ENCODE measurements around the gene KLHDC4.

KLHDC4 gene

GRCh38 chr16:87747626-87748414, 18.0 kb downstream of the KLHDC4 start:
- no peaks in the 10 kb centered on the region for H3K27me3 ChIP-seq (ENCODE audit: control insufficient read depth in 1 of 2, insufficient read depth in 1 of 2, low read length in 2 of 2)
- DNase-seq, result no peak
- H4K8ac ChIP-seq (ENCODE audit: low read length), result no peak overlapping the region
- no peak overlapping the region for H2BK12ac ChIP-seq (ENCODE audit: low read length in 2 of 2)
- no peak overlapping the region for H2BK15ac ChIP-seq (ENCODE audit: low read depth, poor library complexity, severe bottlenecking)
- H3K9ac ChIP-seq (ENCODE audit: low read length), result no peak overlapping the region
- WGBS, result 94% methylated on average over 22 of the region's 22 CpGs
- no peak overlapping the region for H3K4me3 ChIP-seq (ENCODE audit: insufficient read depth in 1 of 2, low read depth in 1 of 2, low read length in 2 of 2)
- peaks cover under 1% of the 10 kb centered on the region for H3K4me1 ChIP-seq (ENCODE audit: control insufficient read depth, insufficient read depth, low read depth, low read length)
- H3K36me3 ChIP-seq (ENCODE audit: control insufficient read depth in 1 of 2, insufficient read depth in 2 of 2, low read depth in 1 of 2, low read length in 2 of 2), result peaks cover 60 to 63% of the 10 kb centered on the region in 2 experiments
- H2AFZ ChIP-seq (ENCODE audit: low read depth, low read length), result no peak overlapping the region
- no peak overlapping the region for H3K18ac ChIP-seq (ENCODE audit: low read depth in 1 of 2, low read length in 2 of 2)
- H3K79me1 ChIP-seq (replicated peaks; ENCODE audit: low read length, poor library complexity, severe bottlenecking), result peaks cover 50% of the 10 kb centered on the region
- no peak overlapping the region for H2BK5ac ChIP-seq (ENCODE audit: low read depth, low read length, poor library complexity, severe bottlenecking)
- H3K4me2 ChIP-seq (ENCODE audit: low read length, poor library complexity, severe bottlenecking), result no peak overlapping the region
- no peak overlapping the region for H3K14ac ChIP-seq (ENCODE audit: low read length in 2 of 2)
- no peak overlapping the region for H2AK5ac ChIP-seq (ENCODE audit: low read length, severe bottlenecking)
- no peak overlapping the region for H3K23ac ChIP-seq (ENCODE audit: low read length in 2 of 2)
- no peaks in the 10 kb centered on the region for H3K9me3 ChIP-seq (ENCODE audit: control insufficient read depth, low read length)
- no peak overlapping the region for H4K91ac ChIP-seq (ENCODE audit: low read length)
- H3K27ac ChIP-seq (ENCODE audit: low read length, poor library complexity, severe bottlenecking), result no peak overlapping the region
- no peak overlapping the region for H3K4ac ChIP-seq (ENCODE audit: low read depth in 1 of 2, low read length in 2 of 2)
- H2BK120ac ChIP-seq (ENCODE audit: low read depth, low read length), result no peak overlapping the region

DNA sequence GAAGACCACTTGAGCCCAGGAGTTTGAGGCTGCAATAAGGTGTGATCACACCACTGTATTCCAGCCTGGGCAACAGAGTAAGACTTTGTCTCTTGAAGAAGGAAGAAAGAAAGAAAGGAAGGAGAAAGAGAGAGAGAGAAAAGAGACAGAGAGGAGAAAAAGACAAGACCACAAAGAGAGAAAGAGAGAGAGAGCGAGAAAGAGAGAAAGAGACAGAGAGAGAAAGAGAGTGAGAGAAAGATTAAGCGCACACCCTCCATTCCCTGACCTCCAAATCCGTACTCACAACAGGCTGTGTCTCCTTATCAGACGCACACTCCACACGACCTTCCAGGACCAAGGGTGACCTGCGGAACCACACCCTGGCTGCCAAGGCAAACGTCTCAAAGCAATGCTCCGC, 19.6 kb downstream of the KLHDC4 start:
- 96% methylated on average over 7 of the region's 8 CpGs for WGBS
- H2BK120ac ChIP-seq (ENCODE audit: low read depth, low read length), result no peak overlapping the region

DNA sequence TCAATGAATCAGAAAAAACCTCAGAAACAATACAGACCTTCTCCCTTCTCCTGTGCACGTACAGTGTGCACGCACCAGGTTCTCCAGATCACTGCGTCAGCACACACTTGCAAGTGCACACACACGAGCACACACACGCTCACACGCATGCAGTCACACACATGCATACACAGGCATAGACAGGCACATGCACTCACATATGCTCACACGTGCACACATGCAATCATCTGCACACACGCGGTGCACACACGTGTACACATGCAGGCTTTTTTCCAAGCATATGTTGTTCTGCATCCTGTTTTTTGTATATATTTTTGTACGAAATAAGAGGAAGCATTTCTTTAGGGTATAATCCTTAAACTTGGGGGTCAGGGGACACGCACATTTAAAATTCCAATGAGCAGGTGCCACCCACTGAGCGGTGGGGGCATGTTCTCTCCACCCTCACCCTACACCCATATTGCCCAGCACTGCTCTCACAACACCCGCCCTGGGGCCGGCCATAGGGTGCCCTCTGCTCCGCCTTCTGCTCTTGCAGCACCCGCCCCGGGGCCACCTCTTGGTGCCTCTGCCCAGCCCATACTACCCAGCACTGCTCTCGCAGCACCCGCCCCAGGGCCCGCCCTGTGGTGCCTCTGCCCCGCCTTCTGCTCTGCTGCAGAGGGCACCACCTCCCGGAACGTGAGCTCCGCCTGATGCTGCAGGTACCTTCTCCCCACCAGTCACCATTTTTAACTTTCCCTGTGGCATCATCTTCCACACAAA, 20.9 kb downstream of the KLHDC4 start:
- Histone ChIP-seq H3K9ac (ENCODE audit: low read length) (no peak overlapping the region), H3K14ac (ENCODE audit: low read length in 2 of 2) (no peak overlapping the region), H2BK12ac (ENCODE audit: low read length in 2 of 2) (no peak overlapping the region), H3K27ac (ENCODE audit: low read length, poor library complexity, severe bottlenecking) (no peak overlapping the region), H2BK5ac (ENCODE audit: low read depth, low read length, poor library complexity, severe bottlenecking) (no peak overlapping the region), H3K4me3 (ENCODE audit: insufficient read depth in 1 of 2, low read depth in 1 of 2, low read length in 2 of 2) (no peak overlapping the region), H3K79me1 (replicated peaks; ENCODE audit: low read length, poor library complexity, severe bottlenecking) (peaks cover 54% of the 10 kb centered on the region), H2BK120ac (ENCODE audit: low read depth, low read length) (no peak overlapping the region), H3K9me3 (ENCODE audit: control insufficient read depth, low read length) (no peaks in the 10 kb centered on the region), H3K4ac (ENCODE audit: low read depth in 1 of 2, low read length in 2 of 2) (no peak overlapping the region), H3K27me3 (ENCODE audit: control insufficient read depth in 1 of 2, insufficient read depth in 1 of 2, low read length in 2 of 2) (no peaks in the 10 kb centered on the region), H4K8ac (ENCODE audit: low read length) (no peak overlapping the region), H3K4me1 (ENCODE audit: control insufficient read depth, insufficient read depth, low read depth, low read length) (peaks cover 4% of the 10 kb centered on the region), H2AFZ (ENCODE audit: low read depth, low read length) (no peak overlapping the region), H3K4me2 (ENCODE audit: low read length, poor library complexity, severe bottlenecking) (no peak overlapping the region), H2BK15ac (ENCODE audit: low read depth, poor library complexity, severe bottlenecking) (no peak overlapping the region), H3K18ac (ENCODE audit: low read depth in 1 of 2, low read length in 2 of 2) (no peak overlapping the region), H3K36me3 (ENCODE audit: control insufficient read depth in 1 of 2, insufficient read depth in 2 of 2, low read depth in 1 of 2, low read length in 2 of 2) (peaks cover 56 to 64% of the 10 kb centered on the region in 2 experiments), H3K23ac (ENCODE audit: low read length in 2 of 2) (no peak overlapping the region), H2AK5ac (ENCODE audit: low read length, severe bottlenecking) (no peak overlapping the region), H4K91ac (ENCODE audit: low read length) (no peak overlapping the region)
- WGBS, result 97% methylated on average over 23 of the region's 25 CpGs
- DNase-seq, result no peak

More for the DNA sequence above, 19.6 kb downstream of the KLHDC4 start:
- no peak overlapping the region for H4K91ac ChIP-seq (ENCODE audit: low read length)
- H3K9ac ChIP-seq (ENCODE audit: low read length), result no peak overlapping the region
- peaks cover 61 to 62% of the 10 kb centered on the region in 2 experiments for H3K36me3 ChIP-seq (ENCODE audit: control insufficient read depth in 1 of 2, insufficient read depth in 2 of 2, low read depth in 1 of 2, low read length in 2 of 2)
- peaks cover 54% of the 10 kb centered on the region for H3K79me1 ChIP-seq (replicated peaks; ENCODE audit: low read length, poor library complexity, severe bottlenecking)
- no peak overlapping the region for H2BK5ac ChIP-seq (ENCODE audit: low read depth, low read length, poor library complexity, severe bottlenecking)
- no peak overlapping the region for H3K4ac ChIP-seq (ENCODE audit: low read depth in 1 of 2, low read length in 2 of 2)
- no peak overlapping the region for H3K27ac ChIP-seq (ENCODE audit: low read length, poor library complexity, severe bottlenecking)
- no peak overlapping the region for H2AK5ac ChIP-seq (ENCODE audit: low read length, severe bottlenecking)
- H3K4me3 ChIP-seq (ENCODE audit: insufficient read depth in 1 of 2, low read depth in 1 of 2, low read length in 2 of 2), result no peak overlapping the region
- peaks cover under 1% of the 10 kb centered on the region for H3K4me1 ChIP-seq (ENCODE audit: control insufficient read depth, insufficient read depth, low read depth, low read length)
- no peak overlapping the region for H3K14ac ChIP-seq (ENCODE audit: low read length in 2 of 2)
- no peaks in the 10 kb centered on the region for H3K27me3 ChIP-seq (ENCODE audit: control insufficient read depth in 1 of 2, insufficient read depth in 1 of 2, low read length in 2 of 2)
- no peak overlapping the region for H3K18ac ChIP-seq (ENCODE audit: low read depth in 1 of 2, low read length in 2 of 2)
- H2AFZ ChIP-seq (ENCODE audit: low read depth, low read length), result no peak overlapping the region
- H4K8ac ChIP-seq (ENCODE audit: low read length), result no peak overlapping the region
- H2BK15ac ChIP-seq (ENCODE audit: low read depth, poor library complexity, severe bottlenecking), result no peak overlapping the region
- H3K23ac ChIP-seq (ENCODE audit: low read length in 2 of 2), result no peak overlapping the region
- H3K9me3 ChIP-seq (ENCODE audit: control insufficient read depth, low read length), result no peaks in the 10 kb centered on the region
- H3K4me2 ChIP-seq (ENCODE audit: low read length, poor library complexity, severe bottlenecking), result no peak overlapping the region
- no peak overlapping the region for H2BK12ac ChIP-seq (ENCODE audit: low read length in 2 of 2)
- no peak for DNase-seq

- Histone ChIP-seq H4K8ac (ENCODE audit: low read length) (no peak overlapping the region), H3K27me3 (ENCODE audit: control insufficient read depth in 1 of 2, insufficient read depth in 1 of 2, low read length in 2 of 2) (no peaks in the 10 kb centered on the region), H3K4ac (ENCODE audit: low read depth in 1 of 2, low read length in 2 of 2) (no peak overlapping the region), H2BK15ac (ENCODE audit: low read depth, poor library complexity, severe bottlenecking) (no peak overlapping the region), H3K36me3 (ENCODE audit: control insufficient read depth in 1 of 2, insufficient read depth in 2 of 2, low read depth in 1 of 2, low read length in 2 of 2) (peaks cover 41 to 59% of the 10 kb centered on the region in 2 experiments), H2AK5ac (ENCODE audit: low read length, severe bottlenecking) (no peak overlapping the region), H3K4me2 (ENCODE audit: low read length, poor library complexity, severe bottlenecking) (no peak overlapping the region), H3K14ac (ENCODE audit: low read length in 2 of 2) (no peak overlapping the region), H3K27ac (ENCODE audit: low read length, poor library complexity, severe bottlenecking) (no peak overlapping the region), H2BK5ac (ENCODE audit: low read depth, low read length, poor library complexity, severe bottlenecking) (no peak overlapping the region), H3K9ac (ENCODE audit: low read length) (no peak overlapping the region), H3K9me3 (ENCODE audit: control insufficient read depth, low read length) (no peaks in the 10 kb centered on the region), H3K79me1 (replicated peaks; ENCODE audit: low read length, poor library complexity, severe bottlenecking) (peaks cover 50% of the 10 kb centered on the region), H2AFZ (ENCODE audit: low read depth, low read length) (no peak overlapping the region), H3K4me3 (ENCODE audit: insufficient read depth in 1 of 2, low read depth in 1 of 2, low read length in 2 of 2) (no peak overlapping the region), H3K4me1 (ENCODE audit: control insufficient read depth, insufficient read depth, low read depth, low read length) (peaks cover 4% of the 10 kb centered on the region), H3K18ac (ENCODE audit: low read depth in 1 of 2, low read length in 2 of 2) (no peak overlapping the region), H2BK12ac (ENCODE audit: low read length in 2 of 2) (no peak overlapping the region), H2BK120ac (ENCODE audit: low read depth, low read length) (no peak overlapping the region), H4K91ac (ENCODE audit: low read length) (no peak overlapping the region), H3K23ac (ENCODE audit: low read length in 2 of 2) (no peak overlapping the region)
- 97% methylated on average over 17 of the region's 17 CpGs for WGBS
- DNase-seq, result no peak
These were observed 22.9 kb downstream of the KLHDC4 start for GRCh38 chr16:87742781-87743490.
